ENCODE data around the gene SAE1. TPM values are rescaled to one million over a fixed set of nuclear protein-coding genes. Genes with fewer than 3 reads are reported as not detected.

The SAE1 gene
- total RNA-seq, 2 donors from 2014 or later: 48.4 to 73.0 TPM

DNA sequence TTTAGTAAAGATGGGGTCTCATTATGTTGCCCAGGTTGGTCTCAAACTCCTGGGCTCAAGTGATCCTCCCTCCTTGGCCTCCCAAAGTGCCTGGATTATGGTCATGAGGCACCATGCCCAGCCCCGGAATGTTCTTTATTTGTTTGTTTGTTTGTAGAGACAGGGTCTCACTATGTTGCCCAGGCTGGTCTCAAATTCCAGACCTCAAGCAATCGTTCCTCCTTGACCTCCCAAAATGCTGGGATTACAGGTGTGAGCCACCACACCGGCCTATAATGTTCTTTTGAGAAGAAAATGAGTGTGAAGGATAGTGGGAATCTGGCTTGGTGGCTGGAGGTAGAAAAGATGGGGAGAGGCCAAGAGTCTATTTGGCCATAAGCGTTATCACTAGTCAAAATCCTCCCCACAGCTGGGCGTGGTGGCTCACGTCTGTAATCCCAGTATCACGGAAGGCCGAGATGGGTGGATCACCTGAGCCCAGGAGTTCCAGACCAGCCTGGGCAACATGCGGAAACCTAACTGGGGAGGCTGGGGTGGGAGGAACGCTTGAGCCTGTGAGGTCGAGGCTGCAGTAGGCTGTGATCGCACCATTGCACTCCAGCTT lies 105.5 kb downstream of the SAE1 start:
- H3K9me3 ChIP-seq: no peaks in the 10 kb centered on the region
- no peaks in the 10 kb centered on the region for H3K4me1 ChIP-seq (replicated peaks)
- intact Hi-C loops (cut with DNase I): no loop called here
- H3K27me3 ChIP-seq (replicated peaks; ENCODE audit: insufficient read depth): no peaks in the 10 kb centered on the region
- WGBS: 90% methylated on average over 12 of the region's 12 CpGs
- H3K4me3 ChIP-seq: no peak overlapping the region
- TF ChIP-seq POLR2AphosphoS5 (IDR thresholded peaks at IDR 0.05) (no peak), POLR2A (IDR thresholded peaks at IDR 0.05) (no peak)
- TF ChIP-seq, protein P1, sequence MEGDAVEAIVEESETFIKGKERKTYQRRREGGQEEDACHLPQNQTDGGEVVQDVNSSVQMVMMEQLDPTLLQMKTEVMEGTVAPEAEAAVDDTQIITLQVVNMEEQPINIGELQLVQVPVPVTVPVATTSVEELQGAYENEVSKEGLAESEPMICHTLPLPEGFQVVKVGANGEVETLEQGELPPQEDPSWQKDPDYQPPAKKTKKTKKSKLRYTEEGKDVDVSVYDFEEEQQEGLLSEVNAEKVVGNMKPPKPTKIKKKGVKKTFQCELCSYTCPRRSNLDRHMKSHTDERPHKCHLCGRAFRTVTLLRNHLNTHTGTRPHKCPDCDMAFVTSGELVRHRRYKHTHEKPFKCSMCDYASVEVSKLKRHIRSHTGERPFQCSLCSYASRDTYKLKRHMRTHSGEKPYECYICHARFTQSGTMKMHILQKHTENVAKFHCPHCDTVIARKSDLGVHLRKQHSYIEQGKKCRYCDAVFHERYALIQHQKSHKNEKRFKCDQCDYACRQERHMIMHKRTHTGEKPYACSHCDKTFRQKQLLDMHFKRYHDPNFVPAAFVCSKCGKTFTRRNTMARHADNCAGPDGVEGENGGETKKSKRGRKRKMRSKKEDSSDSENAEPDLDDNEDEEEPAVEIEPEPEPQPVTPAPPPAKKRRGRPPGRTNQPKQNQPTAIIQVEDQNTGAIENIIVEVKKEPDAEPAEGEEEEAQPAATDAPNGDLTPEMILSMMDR (IDR thresholded peaks at IDR 0.05): no peak
- no peak for DNase-seq (ENCODE audit: low spot score)
- H3K36me3 ChIP-seq: no peaks in the 10 kb centered on the region
- no peak overlapping the region for H3K27ac ChIP-seq

GRCh38 chr19:47239152-47239551 lies 108.5 kb downstream of the SAE1 start:
- intact Hi-C loops (cut with DNase I): no loop called here
- H3K27ac ChIP-seq: no peak overlapping the region
- no peaks in the 10 kb centered on the region for H3K9me3 ChIP-seq
- TF ChIP-seq POLR2AphosphoS5 (IDR thresholded peaks at IDR 0.05) (no peak), POLR2A (IDR thresholded peaks at IDR 0.05) (no peak)
- TF ChIP-seq, protein P1 (IDR thresholded peaks at IDR 0.05): no peak
- H3K36me3 ChIP-seq: no peaks in the 10 kb centered on the region
- H3K4me3 ChIP-seq: peak overlapping the region; percentile 3 to 26
- no peaks in the 10 kb centered on the region for H3K27me3 ChIP-seq (replicated peaks; ENCODE audit: insufficient read depth)
- no peaks in the 10 kb centered on the region for H3K4me1 ChIP-seq (replicated peaks)
- no peak for DNase-seq (ENCODE audit: low spot score)
- 10% methylated on average over 13 of the region's 16 CpGs for WGBS

GRCh38 chr19:47239610-47240296 lies 109.1 kb downstream of the SAE1 start:
- TF ChIP-seq, protein P1 (IDR thresholded peaks at IDR 0.05): no peak
- TF ChIP-seq POLR2AphosphoS5 (IDR thresholded peaks at IDR 0.05) (no peak), POLR2A (IDR thresholded peaks at IDR 0.05) (no peak)
- intact Hi-C loops (cut with DNase I): no loop called here
- Histone ChIP-seq H3K27me3 (replicated peaks; ENCODE audit: insufficient read depth) (no peaks in the 10 kb centered on the region), H3K27ac (no peak overlapping the region), H3K9me3 (no peaks in the 10 kb centered on the region), H3K4me1 (replicated peaks) (no peaks in the 10 kb centered on the region), H3K4me3 (peak overlapping the region; percentile 3 to 26), H3K36me3 (no peaks in the 10 kb centered on the region)
- DNase-seq (ENCODE audit: low spot score): no peak
- 2% methylated on average over 50 of the region's 62 CpGs for WGBS

DNA sequence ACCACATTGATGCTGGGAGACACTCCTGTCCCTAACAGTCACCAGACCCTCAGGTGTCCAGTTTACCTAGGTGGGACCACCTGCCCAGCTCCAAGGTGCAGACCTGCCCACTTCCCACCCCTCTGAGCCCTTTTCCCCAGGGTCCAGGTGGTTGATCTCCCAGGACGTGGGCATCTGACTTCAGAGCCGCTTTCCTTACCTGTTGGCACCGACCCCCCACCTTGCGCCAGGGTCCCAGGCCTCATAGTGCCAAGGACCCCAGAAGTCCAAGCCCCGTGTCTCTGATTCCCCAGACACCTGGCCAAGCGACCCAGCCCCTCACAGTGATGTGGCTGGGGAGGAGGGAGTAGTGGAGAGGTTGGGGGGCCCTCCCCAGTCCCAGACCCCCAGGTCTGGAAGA lies 109.9 kb downstream of the SAE1 start:
- TF ChIP-seq POLR2AphosphoS5 (IDR thresholded peaks at IDR 0.05) (no peak), POLR2A (IDR thresholded peaks at IDR 0.05) (no peak)
- TF ChIP-seq, protein P1 (IDR thresholded peaks at IDR 0.05): no peak
- no peaks in the 10 kb centered on the region for H3K4me1 ChIP-seq (replicated peaks)
- no peak overlapping the region for H3K4me3 ChIP-seq
- H3K27me3 ChIP-seq (replicated peaks; ENCODE audit: insufficient read depth): no peaks in the 10 kb centered on the region
- 77% methylated on average over 6 of the region's 6 CpGs for WGBS
- no peak overlapping the region for H3K27ac ChIP-seq
- H3K36me3 ChIP-seq: no peaks in the 10 kb centered on the region
- DNase-seq (ENCODE audit: low spot score): no peak
- H3K9me3 ChIP-seq: no peaks in the 10 kb centered on the region
- intact Hi-C loops (cut with DNase I): no loop called here
